K562 (cell line): ENCODE data around the gene SLAMF7. TPM values are rescaled to one million over a fixed set of nuclear protein-coding genes. Genes with fewer than 3 reads are reported as not detected.

ENCODE experiments used
- ATAC-seq: fragments of 200-7000 bp; cut with Tn5 transposase; 3 replicates; pipeline ENCODE4 v1.9.1; 2020; ENCODE audit warnings: moderate library complexity
- BruUV-seq: library from RNA; stranded (reverse); fragments of 400-500 nt; replicated peaks from 2 replicates; lab custom pipeline; 2021; lab: Mats Ljungman, UMichigan
- CTCF ChIA-PET: fragments of 300-600 bp; formaldehyde crosslinking; extraction: SDS; loops from one replicate; lab custom pipeline; 2021; ENCODE audit warnings: low intra/inter-chr PET ratio; lab: Yijun Ruan, JAX
- POLR2A ChIA-PET: fragments of 300-600, 350-650 bp; sonication (Branson Sonifier 250); formaldehyde crosslinking; extraction: SDS; loops from one replicate; lab custom pipeline; 2021; ENCODE audit warnings: antibody characterized with exemption, inconsistent platforms; lab: Yijun Ruan, JAX
- DNase-seq, 4 experiments: peaks; one replicate each; pipeline versions ENCODE4 v3.0.0 to v3.0.0-alpha.2; 2011 to 2018; ENCODE audit warnings: low spot score in 3 of 4, mixed read lengths in 3 of 4; ENCODE audit errors: extremely low read depth in 1 of 4
- FAIRE-seq: peaks from 2 replicates; lab custom pipeline; 2011; peaks lifted over from hg19 to GRCh38; lab: Jason Lieb, UNC
- H2AFZ ChIP-seq: 2 replicates; pipeline ENCODE4 v1.6.0; 2011; ENCODE audit warnings: low read depth, low read length, control low read depth, inconsistent platforms
- H3K27ac ChIP-seq: fragments of 200-600 bp; 3 replicates; pipeline ENCODE4 v1.8.0; 2011; ENCODE audit warnings: low read depth, mild to moderate bottlenecking, control low read depth, inconsistent platforms, low read length, moderate library complexity, mixed read lengths; ENCODE audit errors: extremely low read depth
- H3K27me3 ChIP-seq, 2 experiments: fragments of 300-600 bp in 1 of 2; 2 replicates in 1 of 2; 3 replicates in 1 of 2; pipeline versions ENCODE4 v1.6.0 to v1.8.0; 2011; ENCODE audit warnings: inconsistent platforms in 2 of 2, low read length in 2 of 2, mild to moderate bottlenecking in 1 of 2, mixed read lengths in 1 of 2, moderate library complexity in 1 of 2; ENCODE audit not compliant: control insufficient read depth in 2 of 2, insufficient read depth in 2 of 2
- H3K36me3 ChIP-seq: fragments of 300-600 bp; 3 replicates; pipeline ENCODE4 v1.8.0; 2011; ENCODE audit warnings: mild to moderate bottlenecking, low read length, inconsistent platforms; ENCODE audit not compliant: control insufficient read depth, insufficient read depth
- H3K4me1 ChIP-seq, 2 experiments: fragments of 200-600 bp in 1 of 2; replicated peaks in 1 of 2; 2 replicates in 1 of 2; 3 replicates in 1 of 2; pipeline versions ENCODE4 v1.5.1 to v1.8.0; 2011; ENCODE audit warnings: inconsistent platforms in 2 of 2, low read length in 2 of 2, mild to moderate bottlenecking in 1 of 2, mixed read lengths in 1 of 2, moderate library complexity in 1 of 2; ENCODE audit not compliant: control insufficient read depth in 2 of 2, insufficient read depth in 2 of 2
- H3K4me2 ChIP-seq: 2 replicates; pipeline ENCODE4 v1.6.1; 2011; ENCODE audit warnings: low read length, control low read depth, inconsistent platforms, mixed read lengths; ENCODE audit not compliant: insufficient read depth
- H3K4me3 ChIP-seq: fragments of 200-600 bp; sonication (generic), shearing (Covaris generic); 2 replicates; pipeline ENCODE4 v1.5.1; 2016; ENCODE audit warnings: control low read depth, inconsistent platforms
- H3K79me2 ChIP-seq: fragments of 200-600 bp; 3 replicates; pipeline ENCODE4 v1.8.0; 2011; ENCODE audit warnings: low read length, inconsistent platforms; ENCODE audit not compliant: control insufficient read depth, insufficient read depth
- H3K9ac ChIP-seq, 2 experiments: 2 replicates each; pipeline versions ENCODE4 v1.6.0 to v1.6.1; 2011; ENCODE audit warnings: low read depth in 2 of 2, low read length in 2 of 2, control low read depth in 1 of 2, inconsistent platforms in 1 of 2, mild to moderate bottlenecking in 1 of 2, mixed read lengths in 1 of 2; ENCODE audit not compliant: insufficient read depth in 1 of 2
- H3K9me1 ChIP-seq: one replicate; pipeline ENCODE4 v1.6.0; 2011; ENCODE audit warnings: inconsistent platforms, mild to moderate bottlenecking, low read length, moderate library complexity; ENCODE audit not compliant: control insufficient read depth, insufficient read depth
- H3K9me3 ChIP-seq: replicated peaks from 2 replicates; pipeline ENCODE4 v1.5.1; 2011; ENCODE audit warnings: low read depth, low read length, inconsistent platforms; ENCODE audit not compliant: control insufficient read depth, insufficient read depth
- H4K20me1 ChIP-seq: replicated peaks from 2 replicates; pipeline ENCODE4 v1.6.1; 2011; ENCODE audit warnings: low read length, inconsistent platforms, mixed read lengths; ENCODE audit not compliant: control insufficient read depth, insufficient read depth
- ADNP ChIP-seq: fragments of 200-800 bp; sonication (Bioruptor generic); IDR thresholded peaks from 2 replicates; pipeline ENCODE4 v1.6.1; 2016; ENCODE audit warnings: missing genetic modification characterization, missing compliant biosample characterization
- EHMT2 ChIP-seq: fragments of 450-650 bp; IDR thresholded peaks from 2 replicates; pipeline ENCODE4 v1.6.1; 2018; ENCODE audit warnings: antibody characterized with exemption
- FOXM1 ChIP-seq, 2 experiments: fragments of 450-650 bp in 1 of 2; sonication (generic) in 1 of 2; formaldehyde crosslinking in 1 of 2; IDR thresholded peaks; 2 replicates each; pipeline versions ENCODE4 v1.6.1 to v1.9.0; 2017 to 2022; ENCODE audit warnings: low read depth in 2 of 2, mild to moderate bottlenecking in 2 of 2, missing genetic modification reagents in 1 of 2, moderate library complexity in 1 of 2
- KDM5B ChIP-seq: fragments of 200-600 bp; sonication (generic); IDR thresholded peaks from 2 replicates; pipeline ENCODE4 v1.6.1; 2012; ENCODE audit warnings: low read depth, mild to moderate bottlenecking, moderate library complexity, low read length, control low read depth, inconsistent platforms; ENCODE audit not compliant: insufficient replicate concordance
- NR4A1 ChIP-seq, 2 experiments: fragments of 250-450 bp in 1 of 2; fragments of 450-650 bp in 1 of 2; sonication (Bioruptor Pico) in 1 of 2; IDR thresholded peaks; 2 replicates each; pipeline versions ENCODE4 v1.4.0 to v1.6.1; 2016 to 2020; ENCODE audit warnings: mild to moderate bottlenecking in 2 of 2, missing compliant biosample characterization in 1 of 2, missing genetic modification characterization in 1 of 2, moderate library complexity in 1 of 2
- SMARCB1 ChIP-seq: IDR thresholded peaks from 2 replicates; pipeline ENCODE4 v1.6.1; 2011; ENCODE audit warnings: improper control_type of control experiment, low read depth; ENCODE audit not compliant: insufficient read length
- SNAPC5 ChIP-seq: fragments of 250-450 bp; sonication (Bioruptor Pico); IDR thresholded peaks from 2 replicates; pipeline ENCODE4 v1.8.0; 2021; ENCODE audit warnings: moderate library complexity, mild to moderate bottlenecking, inconsistent platforms
- THRB ChIP-seq: fragments of 450-650 bp; formaldehyde crosslinking; conservative IDR thresholded peaks from 2 replicates; pipeline ENCODE4 v1.4.0; 2022; ENCODE audit warnings: mild to moderate bottlenecking, missing genetic modification characterization
- ZKSCAN3 ChIP-seq: fragments of 250-450 bp; sonication (Bioruptor Pico); IDR thresholded peaks from 2 replicates; pipeline ENCODE4 v1.4.0; 2020
- ZKSCAN8 ChIP-seq: fragments of 200-800 bp; sonication (Bioruptor generic); IDR thresholded peaks from 2 replicates; pipeline ENCODE4 v1.6.1; 2016; ENCODE audit warnings: missing genetic modification characterization, missing compliant biosample characterization
- ZNF232 ChIP-seq: sonication (generic); formaldehyde crosslinking; IDR thresholded peaks from 2 replicates; pipeline ENCODE4 v1.8.0; 2022; ENCODE audit warnings: mild to moderate bottlenecking, missing genetic modification reagents
- WGBS: fragments of 100-300 bp; shearing (Covaris generic); methylation state at CpG from one replicate; pipeline ENCODE4 v1.1.6; 2016; ENCODE audit warnings: low coverage, mixed read lengths; ENCODE audit not compliant: insufficient coverage; ENCODE audit errors: missing lambda C conversion rate; 5-methylcytosine and 5-hydroxymethylcytosine counted together
- in situ Hi-C: fragments of 300-500 bp; cut with MboI; formaldehyde crosslinking; loops from 4 replicates; pipeline ENCODE4 v1.15.0; 2018; ENCODE audit warnings: inconsistent platforms, mixed read lengths
- intact Hi-C: fragments of 100-400 bp; cut with micrococcal nuclease; formaldehyde crosslinking; loops from 2 replicates; pipeline ENCODE4 v1.14.2; 2022
- polyA plus RNA-seq, 8 experiments: library from polyadenylated mRNA; depleted of rRNA in 4 of 8; stranded (reverse) in 5 of 8; unstranded in 3 of 8; fragments of >200 nt; fragmentation: Nextera tagmentation in 2 of 8; fragmentation: Illumina TruSeq in 1 of 8; extraction: Ambion mirVana in 2 of 8; extraction: Trizol in 1 of 8; gene quantifications; 2 replicates each; pipeline versions ENCODE4 v1.2.1 to v1.2.3, GENCODE V29; 2011 to 2014; ENCODE audit warnings: inconsistent platforms in 1 of 8, missing spikeins in 1 of 8
- total RNA-seq, 7 experiments: library from RNA; depleted of rRNA in 6 of 7; stranded (reverse); fragments of >200 nt in 6 of 7; fragmentation: Illumina TruSeq in 2 of 7; extraction: Trizol in 2 of 7; gene quantifications; 2 replicates each; pipeline versions ENCODE4 v1.2.1 to v1.2.3, GENCODE V29; 2011 to 2021; ENCODE audit warnings: low replicate concordance in 1 of 7
- TF ChIP-seq, protein P1 (sequence below): fragments of 250-450 bp; sonication (Bioruptor Pico); IDR thresholded peaks from 2 replicates; pipeline ENCODE4 v1.4.0; 2020; ENCODE audit warnings: mild to moderate bottlenecking, moderate library complexity
- TF ChIP-seq, protein P2 (sequence below): sonication (generic); formaldehyde crosslinking; IDR thresholded peaks from 2 replicates; pipeline ENCODE4 v1.9.0; 2022; ENCODE audit warnings: mild to moderate bottlenecking, missing genetic modification reagents
- TF ChIP-seq, protein P3 (sequence below): fragments of 150-350 bp; IDR thresholded peaks from 2 replicates; pipeline ENCODE4 v1.6.1; 2014; ENCODE audit warnings: low read depth, mild to moderate bottlenecking, low read length, borderline replicate concordance

The SLAMF7 gene
- total and polyA plus RNA-seq, 9 of the 15 experiments (the other 6 are each of a cell fraction or from before 2014, with no cell fraction given) = 0.11 to 1.2 (median 0.22) TPM; not detected in 2

DNA sequence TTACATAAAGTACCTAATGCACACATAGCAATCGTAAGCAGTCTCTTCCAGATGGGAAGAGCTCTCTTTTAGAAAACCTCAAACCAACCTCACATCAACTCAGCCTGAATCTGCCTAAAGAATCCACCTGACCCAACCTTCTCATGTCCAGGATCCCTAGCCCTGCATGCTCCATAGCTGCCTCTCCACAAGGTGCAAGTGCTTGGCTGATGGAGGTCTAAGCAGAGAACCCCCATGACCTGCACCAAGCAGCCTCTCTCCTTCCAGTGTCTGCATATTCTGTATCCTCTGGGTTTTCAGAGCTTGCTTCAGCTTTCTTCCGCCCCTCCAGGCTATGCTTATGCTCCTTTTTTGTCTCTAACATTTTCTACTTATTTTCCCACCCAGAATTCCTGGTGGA, 59.4 kb downstream of the SLAMF7 start:
- no peak for DNase-seq
- in situ Hi-C loops (no loop called here), intact Hi-C loops (no loop called here)
- H3K9ac ChIP-seq = no peak overlapping the region
- H3K36me3 ChIP-seq = no peaks in the 10 kb centered on the region
- ChIA-PET POLR2A (interaction anchor here (1.0 to 1.2 kb wide), 2 partner anchors 17 to 21 kb away, joined by 3 to 4 read pairs; no protein-coding TSS in a partner anchor), CTCF (no interaction called here)
- BruUV-seq = no TSS peak
- H3K4me3 ChIP-seq = no peak overlapping the region
- no peaks in the 10 kb centered on the region; the same call in 1 of the 2 replicates for H4K20me1 ChIP-seq
- TF ChIP-seq NR4A1 (CRISPR knock-in tag; IDR thresholded peaks at IDR 0.05) = no peak
- no peak for TF ChIP-seq NR4A1 (tag; IDR thresholded peaks at IDR 0.05)
- no peak for TF ChIP-seq FOXM1 (IDR thresholded peaks at IDR 0.05; ENCODE audit: low read depth)
- TF ChIP-seq FOXM1 (CRISPR knock-in tag; IDR thresholded peaks at IDR 0.05; ENCODE audit: low read depth) = no peak
- TF ChIP-seq, protein P1, sequence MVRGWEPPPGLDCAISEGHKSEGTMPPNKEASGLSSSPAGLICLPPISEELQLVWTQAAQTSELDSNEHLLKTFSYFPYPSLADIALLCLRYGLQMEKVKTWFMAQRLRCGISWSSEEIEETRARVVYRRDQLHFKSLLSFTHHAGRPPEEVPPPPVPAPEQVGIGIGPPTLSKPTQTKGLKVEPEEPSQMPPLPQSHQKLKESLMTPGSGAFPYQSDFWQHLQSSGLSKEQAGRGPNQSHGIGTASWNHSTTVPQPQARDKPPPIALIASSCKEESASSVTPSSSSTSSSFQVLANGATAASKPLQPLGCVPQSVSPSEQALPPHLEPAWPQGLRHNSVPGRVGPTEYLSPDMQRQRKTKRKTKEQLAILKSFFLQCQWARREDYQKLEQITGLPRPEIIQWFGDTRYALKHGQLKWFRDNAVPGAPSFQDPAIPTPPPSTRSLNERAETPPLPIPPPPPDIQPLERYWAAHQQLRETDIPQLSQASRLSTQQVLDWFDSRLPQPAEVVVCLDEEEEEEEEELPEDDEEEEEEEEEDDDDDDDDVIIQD (CRISPR knock-in tag) = no peak
- TF ChIP-seq KDM5B = no peak
- no peak for TF ChIP-seq EHMT2
- no peak for TF ChIP-seq ADNP (tag)
- no peak for TF ChIP-seq SMARCB1
- no peak for TF ChIP-seq ZKSCAN3 (CRISPR knock-in tag)
- TF ChIP-seq, protein P2, sequence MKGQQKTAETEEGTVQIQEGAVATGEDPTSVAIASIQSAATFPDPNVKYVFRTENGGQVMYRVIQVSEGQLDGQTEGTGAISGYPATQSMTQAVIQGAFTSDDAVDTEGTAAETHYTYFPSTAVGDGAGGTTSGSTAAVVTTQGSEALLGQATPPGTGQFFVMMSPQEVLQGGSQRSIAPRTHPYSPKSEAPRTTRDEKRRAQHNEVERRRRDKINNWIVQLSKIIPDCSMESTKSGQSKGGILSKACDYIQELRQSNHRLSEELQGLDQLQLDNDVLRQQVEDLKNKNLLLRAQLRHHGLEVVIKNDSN = no peak
- TF ChIP-seq THRB (CRISPR knock-in tag) = no peak
- TF ChIP-seq, protein P3, sequence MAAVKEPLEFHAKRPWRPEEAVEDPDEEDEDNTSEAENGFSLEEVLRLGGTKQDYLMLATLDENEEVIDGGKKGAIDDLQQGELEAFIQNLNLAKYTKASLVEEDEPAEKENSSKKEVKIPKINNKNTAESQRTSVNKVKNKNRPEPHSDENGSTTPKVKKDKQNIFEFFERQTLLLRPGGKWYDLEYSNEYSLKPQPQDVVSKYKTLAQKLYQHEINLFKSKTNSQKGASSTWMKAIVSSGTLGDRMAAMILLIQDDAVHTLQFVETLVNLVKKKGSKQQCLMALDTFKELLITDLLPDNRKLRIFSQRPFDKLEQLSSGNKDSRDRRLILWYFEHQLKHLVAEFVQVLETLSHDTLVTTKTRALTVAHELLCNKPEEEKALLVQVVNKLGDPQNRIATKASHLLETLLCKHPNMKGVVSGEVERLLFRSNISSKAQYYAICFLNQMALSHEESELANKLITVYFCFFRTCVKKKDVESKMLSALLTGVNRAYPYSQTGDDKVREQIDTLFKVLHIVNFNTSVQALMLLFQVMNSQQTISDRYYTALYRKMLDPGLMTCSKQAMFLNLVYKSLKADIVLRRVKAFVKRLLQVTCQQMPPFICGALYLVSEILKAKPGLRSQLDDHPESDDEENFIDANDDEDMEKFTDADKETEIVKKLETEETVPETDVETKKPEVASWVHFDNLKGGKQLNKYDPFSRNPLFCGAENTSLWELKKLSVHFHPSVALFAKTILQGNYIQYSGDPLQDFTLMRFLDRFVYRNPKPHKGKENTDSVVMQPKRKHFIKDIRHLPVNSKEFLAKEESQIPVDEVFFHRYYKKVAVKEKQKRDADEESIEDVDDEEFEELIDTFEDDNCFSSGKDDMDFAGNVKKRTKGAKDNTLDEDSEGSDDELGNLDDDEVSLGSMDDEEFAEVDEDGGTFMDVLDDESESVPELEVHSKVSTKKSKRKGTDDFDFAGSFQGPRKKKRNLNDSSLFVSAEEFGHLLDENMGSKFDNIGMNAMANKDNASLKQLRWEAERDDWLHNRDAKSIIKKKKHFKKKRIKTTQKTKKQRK = no peak
- TF ChIP-seq SNAPC5 (CRISPR knock-in tag) = no peak
- TF ChIP-seq ZNF232 (CRISPR knock-in tag) = no peak
- no peak for TF ChIP-seq ZKSCAN8
- ATAC-seq = no peak
- 4% methylated on average over 2 of the region's 2 CpGs for WGBS
- H3K79me2 ChIP-seq = no peaks in the 10 kb centered on the region
- H2AFZ ChIP-seq = no peak overlapping the region
- H3K9me1 ChIP-seq = no peaks in the 10 kb centered on the region
- no peak overlapping the region for H3K27ac ChIP-seq
- H3K9me3 ChIP-seq = no peaks in the 10 kb centered on the region
- H3K27me3 ChIP-seq = peaks cover 5 to 23% of the 10 kb centered on the region in 2 experiments; a peak in 4 of 5 replicates
- H3K4me2 ChIP-seq = no peak overlapping the region
- peaks cover 0 to 8% of the 10 kb centered on the region in 2 experiments; a peak in 1 of 5 replicates for H3K4me1 ChIP-seq
- FAIRE-seq = no peak
